SK-N-SH treated with all-trans-retinoic acid at 6 μM for 48 hours (cell line): ENCODE measurements around the gene RND3.

Experiments
- ARNTL ChIP-seq: fragments of 450-650 bp; formaldehyde crosslinking; IDR thresholded peaks from 2 replicates; pipeline ENCODE4 v1.5.0; 2020; ENCODE audit warnings: low read depth, mild to moderate bottlenecking, moderate library complexity, borderline replicate concordance
- BACH2 ChIP-seq: fragments of 250-450 bp; sonication (Bioruptor Pico); IDR thresholded peaks from 2 replicates; pipeline ENCODE4 v1.9.0; 2021; ENCODE audit warnings: mild to moderate bottlenecking, borderline replicate concordance
- CSDC2 ChIP-seq: fragments of 250-450 bp; sonication (Bioruptor Pico); IDR thresholded peaks from 2 replicates; pipeline ENCODE4 v1.5.0; 2020; ENCODE audit warnings: mild to moderate bottlenecking, moderate library complexity
- ISL1 ChIP-seq: fragments of 250-450 bp; sonication (Bioruptor Pico); IDR thresholded peaks from 2 replicates; pipeline ENCODE4 v2.1.2; 2022; ENCODE audit warnings: mild to moderate bottlenecking, moderate library complexity
- PATZ1 ChIP-seq: fragments of 250-450 bp; sonication (Bioruptor Pico); IDR thresholded peaks from 2 replicates; pipeline ENCODE4 v1.8.0; 2020; ENCODE audit warnings: mild to moderate bottlenecking, moderate library complexity, borderline replicate concordance
- PPARA ChIP-seq: fragments of 250-450 bp; sonication (Bioruptor Pico); IDR thresholded peaks from 2 replicates; pipeline ENCODE4 v1.5.0; 2020; ENCODE audit warnings: mild to moderate bottlenecking, borderline replicate concordance
- SNAI2 ChIP-seq: fragments of 250-450 bp; sonication (Bioruptor Pico); IDR thresholded peaks from 2 replicates; pipeline ENCODE4 v1.5.0; 2020; ENCODE audit warnings: mild to moderate bottlenecking, moderate library complexity
- TCF4 ChIP-seq: fragments of 250-450 bp; sonication (Bioruptor Pico); IDR thresholded peaks from 2 replicates; pipeline ENCODE4 v1.8.0; 2021; ENCODE audit warnings: mild to moderate bottlenecking, moderate library complexity, borderline replicate concordance
- TOX ChIP-seq: fragments of 250-450 bp; sonication (Bioruptor Pico); IDR thresholded peaks from 2 replicates; pipeline ENCODE4 v1.8.0; 2021; ENCODE audit warnings: mild to moderate bottlenecking, moderate library complexity, borderline replicate concordance
- ZFP30 ChIP-seq: fragments of 450-650 bp; formaldehyde crosslinking; IDR thresholded peaks from 2 replicates; pipeline ENCODE4 v1.5.0; 2022; ENCODE audit warnings: mild to moderate bottlenecking, moderate library complexity
- TF ChIP-seq, protein P1 (sequence below): fragments of 250-450 bp; sonication (Bioruptor Pico); IDR thresholded peaks from 2 replicates; pipeline ENCODE4 v1.5.1; 2020; ENCODE audit warnings: low read depth, mild to moderate bottlenecking, moderate library complexity

DNA sequence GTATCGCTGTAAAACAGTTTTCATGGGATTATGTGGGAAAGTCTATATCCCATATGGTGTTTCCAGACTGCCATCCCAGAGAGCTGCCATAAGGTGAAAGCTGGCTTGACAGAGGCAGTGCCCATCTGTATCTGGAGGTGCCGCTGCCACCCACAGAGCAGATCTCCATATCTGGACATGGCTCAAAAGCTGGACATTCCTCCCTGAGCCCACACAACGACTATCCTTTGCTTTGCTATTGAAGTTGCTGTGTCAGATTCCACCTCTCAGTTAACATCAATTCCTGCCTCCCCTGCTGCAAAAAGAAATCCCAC is 55.2 kb downstream of the RND3 start:
- TF ChIP-seq BACH2 (CRISPR knock-in tag): no peak
- TF ChIP-seq TOX (CRISPR knock-in tag): no peak
- TF ChIP-seq SNAI2: no peak
- TF ChIP-seq ZFP30: no peak
- TF ChIP-seq ISL1 (CRISPR knock-in tag): no peak
- TF ChIP-seq CSDC2 (CRISPR knock-in tag): no peak
- no peak for TF ChIP-seq TCF4 (CRISPR knock-in tag)
- TF ChIP-seq ARNTL: no peak
- TF ChIP-seq, protein P1, sequence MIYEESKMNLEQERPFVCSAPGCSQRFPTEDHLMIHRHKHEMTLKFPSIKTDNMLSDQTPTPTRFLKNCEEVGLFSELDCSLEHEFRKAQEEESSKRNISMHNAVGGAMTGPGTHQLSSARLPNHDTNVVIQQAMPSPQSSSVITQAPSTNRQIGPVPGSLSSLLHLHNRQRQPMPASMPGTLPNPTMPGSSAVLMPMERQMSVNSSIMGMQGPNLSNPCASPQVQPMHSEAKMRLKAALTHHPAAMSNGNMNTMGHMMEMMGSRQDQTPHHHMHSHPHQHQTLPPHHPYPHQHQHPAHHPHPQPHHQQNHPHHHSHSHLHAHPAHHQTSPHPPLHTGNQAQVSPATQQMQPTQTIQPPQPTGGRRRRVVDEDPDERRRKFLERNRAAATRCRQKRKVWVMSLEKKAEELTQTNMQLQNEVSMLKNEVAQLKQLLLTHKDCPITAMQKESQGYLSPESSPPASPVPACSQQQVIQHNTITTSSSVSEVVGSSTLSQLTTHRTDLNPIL (CRISPR knock-in tag): no peak
- no peak for TF ChIP-seq PATZ1 (CRISPR knock-in tag)
- TF ChIP-seq PPARA (CRISPR knock-in tag): no peak
